Transverse colon (tissue), 4 donors: ENCODE results near the gene HTRA3.

Source experiments
- CTCF ChIP-seq, 5 experiments: fragments of 200-600 bp in 3 of 5; fragments of 450-650 bp in 2 of 5; sonication (generic) in 3 of 5; IDR thresholded peaks; 1 replicate in 2 of 5; 2 replicates in 3 of 5; pipeline ENCODE4 v1.5.1; 2016 to 2017; ENCODE audit warnings: antibody characterized with exemption in 5 of 5, inconsistent platforms in 3 of 5, mild to moderate bottlenecking in 2 of 5, moderate library complexity in 1 of 5
- POLR2AphosphoS5 ChIP-seq, 3 donors: sonication (generic); formaldehyde crosslinking; IDR thresholded peaks; one replicate each; pipeline ENCODE4 v1.6.1; 2016; ENCODE audit warnings: antibody characterized with exemption in 3 of 3

- TF ChIP-seq CTCF (IDR thresholded peaks at IDR 0.05) (no peak), POLR2AphosphoS5 (IDR thresholded peaks at IDR 0.05) (no peak)
Measured at GRCh38 chr4:8272472-8273428, 3.2 kb downstream of the HTRA3 start.
